ENCODE data around the gene FGF12. TPM values are rescaled to one million over a fixed set of nuclear protein-coding genes. Genes with fewer than 3 reads are reported as not detected.

FGF12 gene
- total RNA-seq, 1 donor from 2014 or later = not detected

GRCh38 chr3:192207651-192208050 is 519.7 kb downstream of the FGF12 start:
- intact Hi-C loops (cut with micrococcal nuclease) = no loop called here

GRCh38 chr3:192207239-192207638 is 520.1 kb downstream of the FGF12 start:
- intact Hi-C loops (cut with micrococcal nuclease) = no loop called here

GRCh38 chr3:192194085-192194484 is 533.3 kb downstream of the FGF12 start:
- intact Hi-C loops (cut with micrococcal nuclease) = no loop called here

GRCh38 chr3:192188218-192188835 is 539.0 kb downstream of the FGF12 start:
- intact Hi-C loops (cut with micrococcal nuclease) = loop anchor here (1.0 kb wide), 2 partner anchors 235 to 256 kb away; no protein-coding TSS in a partner anchor

- intact Hi-C loops (cut with micrococcal nuclease) = loop anchor here (1.0 kb wide), 2 partner anchors 236 to 257 kb away; no protein-coding TSS in a partner anchor
Observed at GRCh38 chr3:192187485-192188051, 539.8 kb downstream of the FGF12 start.

GRCh38 chr3:192186498-192186897 is 540.8 kb downstream of the FGF12 start:
- intact Hi-C loops (cut with micrococcal nuclease) = no loop called here

- intact Hi-C loops (cut with micrococcal nuclease) = no loop called here
Observed at GRCh38 chr3:192186045-192186444, 541.3 kb downstream of the FGF12 start.

- intact Hi-C loops (cut with micrococcal nuclease) = no loop called here
Observed at GRCh38 chr3:192183109-192183508, 544.2 kb downstream of the FGF12 start.

GRCh38 chr3:192181151-192181550 is 546.2 kb downstream of the FGF12 start:
- intact Hi-C loops (cut with micrococcal nuclease) = no loop called here

- intact Hi-C loops (cut with micrococcal nuclease) = no loop called here
Observed at GRCh38 chr3:192177383-192177782, 550.0 kb downstream of the FGF12 start.

GRCh38 chr3:192174283-192174682 is 553.1 kb downstream of the FGF12 start:
- intact Hi-C loops (cut with micrococcal nuclease) = no loop called here

- intact Hi-C loops (cut with micrococcal nuclease) = no loop called here
Observed at GRCh38 chr3:192171213-192171612, 556.1 kb downstream of the FGF12 start.

GRCh38 chr3:192170659-192171058 is 556.7 kb downstream of the FGF12 start:
- intact Hi-C loops (cut with micrococcal nuclease) = no loop called here

GRCh38 chr3:192170031-192170430 is 557.3 kb downstream of the FGF12 start:
- intact Hi-C loops (cut with micrococcal nuclease) = no loop called here

- intact Hi-C loops (cut with micrococcal nuclease) = no loop called here
Observed at GRCh38 chr3:192169332-192169915, 557.9 kb downstream of the FGF12 start.

GRCh38 chr3:192168202-192168601 is 559.1 kb downstream of the FGF12 start:
- intact Hi-C loops (cut with micrococcal nuclease) = no loop called here

GRCh38 chr3:192165552-192165951 is 561.8 kb downstream of the FGF12 start:
- intact Hi-C loops (cut with micrococcal nuclease) = no loop called here

- intact Hi-C loops (cut with micrococcal nuclease) = no loop called here
Observed at GRCh38 chr3:192161661-192162060, 565.7 kb downstream of the FGF12 start.

- intact Hi-C loops (cut with micrococcal nuclease) = no loop called here
Observed at GRCh38 chr3:192156382-192156781, 571.0 kb downstream of the FGF12 start.

GRCh38 chr3:192155194-192155593 is 572.1 kb downstream of the FGF12 start:
- intact Hi-C loops (cut with micrococcal nuclease) = no loop called here

GRCh38 chr3:192133271-192133670 is 594.1 kb downstream of the FGF12 start:
- intact Hi-C loops (cut with micrococcal nuclease) = no loop called here

- intact Hi-C loops (cut with micrococcal nuclease) = loop anchor here (1.0 kb wide), 1 partner anchor 314 kb away; no protein-coding TSS in a partner anchor
Observed at GRCh38 chr3:192130534-192131132, 596.7 kb downstream of the FGF12 start.
